LHCN-M2 (cell line): Measurements from ENCODE around the gene ATP8B4. TPM values are rescaled to one million over a fixed set of nuclear protein-coding genes. Genes with fewer than 3 reads are reported as not detected.

Experiments
- DNase-seq: peaks from one replicate; pipeline ENCODE4 v3.0.0-alpha.2; 2012; ENCODE audit warnings: low read depth
- total RNA-seq: library from RNA; depleted of rRNA; stranded (reverse); fragments of >200 nt; gene quantifications from 2 replicates; pipeline ENCODE4 v1.2.3, GENCODE V29; 2014

The ATP8B4 gene
- total RNA-seq, 1 experiment from 2014 or later, result 1.0 TPM

DNA sequence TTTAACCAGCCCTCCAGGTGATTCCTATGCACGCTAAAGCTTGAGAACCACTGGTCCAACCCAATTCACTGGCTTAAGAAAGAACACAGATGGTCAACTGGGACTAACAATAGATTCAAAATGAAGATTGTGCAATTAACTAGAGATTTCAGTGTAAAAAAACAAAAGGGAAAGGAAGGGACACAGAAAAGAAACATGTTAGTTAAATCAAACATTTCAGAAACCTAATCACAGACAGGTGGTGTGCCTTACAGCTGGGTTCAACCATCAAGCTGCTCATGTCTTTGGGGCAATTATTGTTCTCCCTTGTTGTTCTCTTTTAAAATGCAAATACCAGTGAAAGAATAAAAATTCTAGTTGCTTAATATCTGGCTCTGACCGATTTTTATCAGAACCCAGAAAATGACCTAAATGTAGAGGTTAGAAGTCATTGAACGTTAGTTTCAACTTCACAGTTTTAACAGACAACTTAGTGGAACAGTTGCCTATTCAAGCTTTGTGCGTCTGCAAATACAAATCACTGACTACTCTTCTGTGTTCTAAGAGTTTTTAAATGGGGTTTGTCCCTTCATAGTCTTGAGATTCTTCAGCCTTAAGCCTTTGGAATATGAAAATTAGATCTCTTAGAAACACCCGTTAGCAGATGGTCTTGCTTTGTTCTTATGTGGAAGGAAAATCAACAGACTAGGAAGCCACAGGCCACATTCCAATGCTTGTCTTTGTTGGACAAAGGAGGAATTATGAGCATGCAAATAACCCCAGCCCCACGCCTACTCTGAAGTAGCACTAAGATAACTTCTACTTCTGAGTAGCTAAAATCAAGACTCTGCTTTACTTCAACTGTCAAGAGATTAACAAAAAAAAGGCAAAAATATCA is 223.4 kb downstream of the ATP8B4 start:
- peak; percentile 50 for DNase-seq

- no peak for DNase-seq
Measured at GRCh38 chr15:49890689-49891088, 228.3 kb downstream of the ATP8B4 start.

GRCh38 chr15:49889536-49889935 is 229.5 kb downstream of the ATP8B4 start:
- DNase-seq, result no peak

DNA sequence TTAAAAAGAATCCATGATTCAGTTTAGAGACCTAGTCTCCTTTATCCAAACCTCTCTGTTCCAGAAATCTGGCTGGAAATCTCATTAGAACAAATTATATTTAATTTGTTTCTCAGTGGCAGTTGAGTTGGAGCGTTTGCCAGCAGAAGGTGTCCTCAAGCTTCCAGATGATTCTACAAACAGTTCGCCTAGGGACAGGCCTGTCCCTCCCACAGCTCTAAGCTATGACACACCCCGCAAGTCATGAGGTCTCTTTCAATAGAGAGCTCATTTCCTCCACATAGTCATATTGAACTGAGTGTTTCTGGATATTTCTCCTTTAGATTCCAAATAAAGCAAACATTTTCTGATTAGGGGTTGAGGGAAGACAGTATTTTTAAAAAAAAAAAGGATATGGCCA is 230.3 kb downstream of the ATP8B4 start:
- no peak for DNase-seq

- DNase-seq, result no peak
Measured at GRCh38 chr15:49888323-49888693, 230.7 kb downstream of the ATP8B4 start.

DNA sequence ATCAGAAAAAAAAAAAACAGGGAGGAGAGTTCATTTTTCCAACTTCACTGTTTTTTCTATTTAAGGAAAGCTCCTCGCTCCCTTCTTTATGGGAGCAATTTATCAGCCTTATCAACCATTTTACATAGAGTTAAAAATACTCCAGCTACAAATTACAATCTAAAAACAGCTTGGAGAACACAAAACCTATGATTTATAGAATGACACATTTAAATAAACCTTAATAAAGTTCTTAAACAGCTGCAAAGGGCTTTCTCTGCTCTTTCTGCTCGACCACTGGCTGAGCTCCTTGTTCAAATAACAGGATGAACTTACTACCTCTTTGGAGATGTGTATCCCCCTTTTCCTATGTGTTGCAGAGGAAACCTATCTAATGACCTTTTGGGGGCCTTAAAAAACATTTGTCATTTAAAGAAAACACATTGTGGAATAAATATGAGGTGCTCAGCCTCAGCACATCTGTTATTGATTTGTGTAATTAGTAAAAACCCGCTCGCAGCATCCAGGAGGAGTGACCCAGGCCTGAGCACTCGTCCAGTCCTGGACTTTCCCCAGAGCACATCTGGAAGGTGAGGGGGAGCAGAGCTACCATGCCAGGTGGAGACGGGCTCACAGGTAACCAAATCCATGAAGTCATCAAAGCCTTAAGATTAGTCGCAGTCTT is 231.2 kb downstream of the ATP8B4 start:
- DNase-seq, result no peak

GRCh38 chr15:49883121-49883520 is 235.9 kb downstream of the ATP8B4 start:
- DNase-seq, result peak; percentile 58

DNA sequence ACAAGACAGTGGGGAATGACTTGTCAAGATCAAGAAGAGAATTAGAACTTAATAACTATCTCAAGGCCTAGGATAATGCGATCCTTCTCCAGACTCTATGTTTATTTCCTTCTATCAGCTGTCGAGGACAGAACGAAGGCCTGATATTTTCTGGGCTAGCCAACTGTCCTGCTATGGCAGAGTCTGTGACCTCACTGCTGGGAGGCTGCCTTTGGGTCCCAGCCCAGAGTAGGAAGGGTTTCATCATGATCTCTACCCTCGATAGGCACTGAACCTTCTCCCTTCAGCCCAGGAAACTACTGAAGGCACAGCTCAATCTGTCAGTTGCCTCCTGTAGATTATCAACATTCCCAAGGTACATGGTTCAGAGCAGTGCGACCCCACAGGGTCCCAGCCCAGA is 237.2 kb downstream of the ATP8B4 start:
- DNase-seq, result no peak

- no peak for DNase-seq
Measured at GRCh38 chr15:49881433-49881832, 237.6 kb downstream of the ATP8B4 start.

- DNase-seq, result no peak
Measured at GRCh38 chr15:49877873-49878521, 241.0 kb downstream of the ATP8B4 start.

GRCh38 chr15:49877117-49877872 is 241.7 kb downstream of the ATP8B4 start:
- no peak for DNase-seq

DNA sequence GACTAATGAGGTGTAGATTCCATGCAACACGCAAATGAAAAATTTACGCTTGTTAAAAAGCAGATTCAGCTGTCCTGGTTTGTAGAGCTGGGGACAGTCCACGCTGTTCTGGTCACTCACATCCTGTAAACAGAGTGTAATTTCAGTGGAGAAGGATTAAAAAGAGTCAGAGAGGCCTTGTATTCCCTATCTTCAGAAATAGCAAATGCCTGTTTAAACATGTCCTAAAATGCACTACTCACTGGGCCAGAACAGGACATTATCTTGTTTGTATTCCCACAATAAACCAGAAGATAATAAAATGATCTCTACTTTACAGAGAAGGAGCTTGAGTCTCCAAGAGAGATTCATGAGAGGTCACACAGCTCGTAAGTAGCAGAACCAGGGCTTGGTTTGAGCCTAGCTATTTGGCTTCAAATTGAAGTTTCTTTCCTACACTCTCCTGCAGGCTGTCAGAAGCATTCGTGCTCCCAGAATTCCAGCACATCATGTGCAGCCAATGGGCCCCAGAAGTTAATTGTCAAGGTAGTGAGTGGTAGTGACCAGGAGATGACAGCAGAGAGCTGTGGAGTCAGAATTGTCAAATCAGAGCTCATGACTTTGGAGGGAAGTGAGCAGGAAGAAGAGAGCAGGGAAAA is 242.5 kb downstream of the ATP8B4 start:
- DNase-seq, result no peak

GRCh38 chr15:49875392-49875791 is 243.6 kb downstream of the ATP8B4 start:
- DNase-seq, result no peak

GRCh38 chr15:49870472-49870871 is 248.6 kb downstream of the ATP8B4 start:
- no peak for DNase-seq

DNA sequence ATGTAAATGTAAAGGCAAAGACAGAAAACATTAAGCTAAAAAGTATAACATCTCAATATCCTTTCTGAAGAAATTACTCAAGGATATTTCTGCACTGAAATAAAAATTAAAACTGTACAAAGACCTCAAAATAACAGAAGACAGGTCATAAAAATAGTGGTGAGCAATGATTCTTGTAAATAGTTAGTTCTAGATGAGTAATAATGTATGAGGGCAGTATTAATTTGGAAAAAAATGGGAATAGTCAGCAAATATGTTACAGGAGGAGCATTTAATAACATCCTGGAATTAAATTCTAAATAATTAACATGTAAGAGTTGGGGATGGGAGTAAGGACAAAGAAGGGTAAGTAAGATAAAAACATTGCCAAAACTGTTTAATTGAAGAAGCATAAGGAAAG is 250.7 kb downstream of the ATP8B4 start:
- no peak for DNase-seq

GRCh38 chr15:49865925-49866757 is 252.9 kb downstream of the ATP8B4 start:
- peak; percentile 75 for DNase-seq

- no peak for DNase-seq
Measured at GRCh38 chr15:49864251-49864650, 254.8 kb downstream of the ATP8B4 start.

DNA sequence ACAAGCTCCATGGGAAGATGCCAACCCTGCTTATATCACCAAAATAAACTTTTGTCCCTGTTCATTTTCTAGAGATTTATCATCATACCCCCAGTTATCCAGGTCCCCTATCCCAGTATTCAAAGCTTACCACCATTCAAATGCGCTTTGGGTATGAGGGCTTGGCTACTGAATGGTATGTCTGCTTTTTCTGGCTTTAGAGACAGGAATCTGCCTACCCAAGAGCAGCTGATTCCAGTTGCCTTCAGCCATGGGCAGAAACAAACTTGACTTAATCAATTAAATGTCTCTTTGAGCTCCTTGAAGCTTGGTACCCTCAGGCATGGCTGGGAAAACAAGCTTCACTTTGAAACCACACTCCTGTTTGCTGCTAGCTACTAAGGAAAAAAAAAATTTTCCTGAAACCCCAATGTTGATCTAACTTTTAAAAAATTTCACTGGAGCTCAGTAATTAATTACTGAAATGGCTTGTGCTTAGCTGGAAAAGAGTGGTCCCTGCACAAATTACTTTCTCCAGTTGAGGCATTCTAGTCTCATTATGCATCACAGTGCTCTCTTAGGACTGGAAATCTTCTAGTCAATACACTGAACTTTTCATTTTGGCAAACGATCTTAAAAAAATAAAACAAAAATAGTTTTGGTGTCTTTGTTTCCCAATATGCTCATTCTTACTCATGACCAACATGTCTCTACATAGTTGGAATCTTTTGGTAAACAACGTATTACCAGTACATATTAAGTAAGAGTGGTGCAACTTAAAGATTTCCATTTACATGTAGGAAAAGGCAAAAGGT is 255.4 kb downstream of the ATP8B4 start:
- peak; percentile 60 for DNase-seq

- DNase-seq, result no peak
Measured at GRCh38 chr15:49860101-49860500, 258.9 kb downstream of the ATP8B4 start.
